ENCODE measurements around the gene SPIRE1.
"Not testable (repeated sequence)": the region's sequence is repeated elsewhere in the genome, so short reads cannot be mapped to it uniquely, and the experiment has no call there.

SPIRE1 gene

GRCh38 chr18:12571630-12572029 is 86.3 kb downstream of the SPIRE1 start:
- DNase-seq (ENCODE audit: low spot score) = no peak
- no peak overlapping the region for H3K4me3 Mint-ChIP-seq
- H3K27me3 Mint-ChIP-seq (ENCODE audit: low read depth) = peaks cover 26% of the 10 kb centered on the region
- H3K36me3 Mint-ChIP-seq (ENCODE audit: low read depth) = no peaks in the 10 kb centered on the region
- H3K9me3 Mint-ChIP-seq = no peaks in the 10 kb centered on the region
- H3K4me1 Mint-ChIP-seq (ENCODE audit: low read depth) = no peaks in the 10 kb centered on the region
- H3K27ac Mint-ChIP-seq = no peak overlapping the region

GRCh38 chr18:12569791-12570190 is 88.1 kb downstream of the SPIRE1 start:
- Mint-ChIP-seq H3K27me3 (ENCODE audit: low read depth) (peaks cover 26% of the 10 kb centered on the region), H3K36me3 (ENCODE audit: low read depth) (no peaks in the 10 kb centered on the region), H3K27ac (no peak overlapping the region), H3K9me3 (no peaks in the 10 kb centered on the region), H3K4me1 (ENCODE audit: low read depth) (no peaks in the 10 kb centered on the region), H3K4me3 (no peak overlapping the region)
- DNase-seq (ENCODE audit: low spot score) = no peak

- no peak overlapping the region for H3K4me3 Mint-ChIP-seq
- H3K27me3 Mint-ChIP-seq (ENCODE audit: low read depth) = peaks cover 29% of the 10 kb centered on the region
- H3K4me1 Mint-ChIP-seq (ENCODE audit: low read depth) = no peaks in the 10 kb centered on the region
- no peak overlapping the region for H3K27ac Mint-ChIP-seq
- no peaks in the 10 kb centered on the region for H3K9me3 Mint-ChIP-seq
- H3K36me3 Mint-ChIP-seq (ENCODE audit: low read depth) = no peaks in the 10 kb centered on the region
- no peak for DNase-seq (ENCODE audit: low spot score)
Measured at GRCh38 chr18:12567849-12568248, 90.1 kb downstream of the SPIRE1 start.

- Mint-ChIP-seq H3K9me3 (no peaks in the 10 kb centered on the region), H3K27me3 (ENCODE audit: low read depth) (peaks cover 20% of the 10 kb centered on the region), H3K36me3 (ENCODE audit: low read depth) (no peaks in the 10 kb centered on the region), H3K4me3 (no peak overlapping the region), H3K4me1 (ENCODE audit: low read depth) (no peaks in the 10 kb centered on the region), H3K27ac (no peak overlapping the region)
- no peak for DNase-seq (ENCODE audit: low spot score)
Measured at GRCh38 chr18:12564861-12565260, 93.0 kb downstream of the SPIRE1 start.

- H3K4me1 Mint-ChIP-seq (ENCODE audit: low read depth) = no peaks in the 10 kb centered on the region
- DNase-seq (ENCODE audit: low spot score) = no peak
Measured at GRCh38 chr18:12564378-12564777, 93.5 kb downstream of the SPIRE1 start.

GRCh38 chr18:12560600-12560999 is 97.3 kb downstream of the SPIRE1 start:
- not testable (repeated sequence) for H3K4me3 Mint-ChIP-seq; H3K27me3 Mint-ChIP-seq (ENCODE audit: low read depth); H3K27ac Mint-ChIP-seq; H3K9me3 Mint-ChIP-seq; DNase-seq (ENCODE audit: low spot score); H3K4me1 Mint-ChIP-seq (ENCODE audit: low read depth); H3K36me3 Mint-ChIP-seq (ENCODE audit: low read depth)

More at GRCh38 chr18:12564378-12564777, 93.5 kb downstream of the SPIRE1 start:
- Mint-ChIP-seq H3K27me3 (ENCODE audit: low read depth) (peaks cover 19% of the 10 kb centered on the region), H3K4me3 (no peak overlapping the region), H3K27ac (no peak overlapping the region), H3K9me3 (no peaks in the 10 kb centered on the region), H3K36me3 (ENCODE audit: low read depth) (no peaks in the 10 kb centered on the region)

GRCh38 chr18:12559319-12559718 is 98.6 kb downstream of the SPIRE1 start:
- peaks cover 15% of the 10 kb centered on the region for H3K36me3 Mint-ChIP-seq (ENCODE audit: low read depth)
- H3K27ac Mint-ChIP-seq = no peak overlapping the region
- no peak overlapping the region for H3K4me3 Mint-ChIP-seq

GRCh38 chr18:12556946-12557806 is 100.7 kb downstream of the SPIRE1 start:
- Mint-ChIP-seq H3K36me3 (ENCODE audit: low read depth) (peaks cover 15% of the 10 kb centered on the region), H3K27me3 (ENCODE audit: low read depth) (no peaks in the 10 kb centered on the region), H3K27ac (no peak overlapping the region), H3K9me3 (peaks cover 28% of the 10 kb centered on the region), H3K4me1 (ENCODE audit: low read depth) (no peaks in the 10 kb centered on the region), H3K4me3 (no peak overlapping the region)
- DNase-seq (ENCODE audit: low spot score) = no peak

More at GRCh38 chr18:12559319-12559718, 98.6 kb downstream of the SPIRE1 start:
- Mint-ChIP-seq H3K27me3 (ENCODE audit: low read depth) (peaks cover 5% of the 10 kb centered on the region), H3K4me1 (ENCODE audit: low read depth) (no peaks in the 10 kb centered on the region), H3K9me3 (peaks cover 18% of the 10 kb centered on the region)
- no peak for DNase-seq (ENCODE audit: low spot score)

GRCh38 chr18:12554796-12555388 is 103.0 kb downstream of the SPIRE1 start:
- H3K4me3 Mint-ChIP-seq = no peak overlapping the region
- peaks cover 15% of the 10 kb centered on the region for H3K36me3 Mint-ChIP-seq (ENCODE audit: low read depth)
- no peaks in the 10 kb centered on the region for H3K4me1 Mint-ChIP-seq (ENCODE audit: low read depth)
- H3K9me3 Mint-ChIP-seq = peaks cover 28% of the 10 kb centered on the region
- DNase-seq (ENCODE audit: low spot score) = no peak
- no peaks in the 10 kb centered on the region for H3K27me3 Mint-ChIP-seq (ENCODE audit: low read depth)
- no peak overlapping the region for H3K27ac Mint-ChIP-seq

GRCh38 chr18:12552879-12553242 is 105.0 kb downstream of the SPIRE1 start:
- H3K36me3 Mint-ChIP-seq (ENCODE audit: low read depth) = peaks cover 13% of the 10 kb centered on the region
- H3K4me1 Mint-ChIP-seq (ENCODE audit: low read depth) = peaks cover 2% of the 10 kb centered on the region
- peaks cover 28% of the 10 kb centered on the region for H3K9me3 Mint-ChIP-seq
- DNase-seq (ENCODE audit: low spot score) = no peak
- H3K27me3 Mint-ChIP-seq (ENCODE audit: low read depth) = peaks cover 2% of the 10 kb centered on the region
- no peak overlapping the region for H3K4me3 Mint-ChIP-seq
- H3K27ac Mint-ChIP-seq = no peak overlapping the region

- not testable (repeated sequence) for H3K4me3 Mint-ChIP-seq; H3K27ac Mint-ChIP-seq; H3K27me3 Mint-ChIP-seq (ENCODE audit: low read depth); H3K4me1 Mint-ChIP-seq (ENCODE audit: low read depth); DNase-seq (ENCODE audit: low spot score)
- peaks cover 13% of the 10 kb centered on the region for H3K36me3 Mint-ChIP-seq (ENCODE audit: low read depth)
- H3K9me3 Mint-ChIP-seq = peaks cover 28% of the 10 kb centered on the region
Measured at GRCh38 chr18:12551943-12552878, 105.7 kb downstream of the SPIRE1 start.

- not testable (repeated sequence) for H3K27ac Mint-ChIP-seq, H3K4me3 Mint-ChIP-seq
- H3K27me3 Mint-ChIP-seq (ENCODE audit: low read depth) = peaks cover 12% of the 10 kb centered on the region
Measured at GRCh38 chr18:12551466-12551865, 106.4 kb downstream of the SPIRE1 start.

GRCh38 chr18:12543697-12544096 is 114.2 kb downstream of the SPIRE1 start:
- Mint-ChIP-seq H3K27me3 (ENCODE audit: low read depth) (peaks cover 13% of the 10 kb centered on the region), H3K27ac (peak overlapping the region; percentile 33), H3K9me3 (peaks cover 9% of the 10 kb centered on the region), H3K4me3 (peak overlapping the region; percentile 25), H3K36me3 (ENCODE audit: low read depth) (peaks cover 8% of the 10 kb centered on the region), H3K4me1 (ENCODE audit: low read depth) (peaks cover 11% of the 10 kb centered on the region)
- no peak for DNase-seq (ENCODE audit: low spot score)

More at GRCh38 chr18:12551466-12551865, 106.4 kb downstream of the SPIRE1 start:
- not testable (repeated sequence) for DNase-seq (ENCODE audit: low spot score); H3K4me1 Mint-ChIP-seq (ENCODE audit: low read depth)
- peaks cover 13% of the 10 kb centered on the region for H3K36me3 Mint-ChIP-seq (ENCODE audit: low read depth)
- peaks cover 28% of the 10 kb centered on the region for H3K9me3 Mint-ChIP-seq

- H3K27me3 Mint-ChIP-seq (ENCODE audit: low read depth) = peaks cover 9% of the 10 kb centered on the region
- H3K36me3 Mint-ChIP-seq (ENCODE audit: low read depth) = peaks cover 5% of the 10 kb centered on the region
- DNase-seq (ENCODE audit: low spot score) = no peak
- H3K4me3 Mint-ChIP-seq = no peak overlapping the region
- peaks cover 9% of the 10 kb centered on the region for H3K9me3 Mint-ChIP-seq
- no peak overlapping the region for H3K27ac Mint-ChIP-seq
- peaks cover 11% of the 10 kb centered on the region for H3K4me1 Mint-ChIP-seq (ENCODE audit: low read depth)
Measured at GRCh38 chr18:12540751-12541150, 117.2 kb downstream of the SPIRE1 start.

Measured in T-helper 2 cell treated with Interferon-gamma antibody and Interleukin-4, amounts not matched to agents 5 μg/mL and 100 μg/mL, for 36 hours (primary cell).